IPS DF 19.7 (cell line): ENCODE data around the gene SFRP2.

Experiments
- DNase-seq: peaks from one replicate; pipeline ENCODE4 v3.0.0-alpha.2; 2013; ENCODE audit warnings: low read depth, low spot score

Gene SFRP2, protein sequence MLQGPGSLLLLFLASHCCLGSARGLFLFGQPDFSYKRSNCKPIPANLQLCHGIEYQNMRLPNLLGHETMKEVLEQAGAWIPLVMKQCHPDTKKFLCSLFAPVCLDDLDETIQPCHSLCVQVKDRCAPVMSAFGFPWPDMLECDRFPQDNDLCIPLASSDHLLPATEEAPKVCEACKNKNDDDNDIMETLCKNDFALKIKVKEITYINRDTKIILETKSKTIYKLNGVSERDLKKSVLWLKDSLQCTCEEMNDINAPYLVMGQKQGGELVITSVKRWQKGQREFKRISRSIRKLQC

DNA sequence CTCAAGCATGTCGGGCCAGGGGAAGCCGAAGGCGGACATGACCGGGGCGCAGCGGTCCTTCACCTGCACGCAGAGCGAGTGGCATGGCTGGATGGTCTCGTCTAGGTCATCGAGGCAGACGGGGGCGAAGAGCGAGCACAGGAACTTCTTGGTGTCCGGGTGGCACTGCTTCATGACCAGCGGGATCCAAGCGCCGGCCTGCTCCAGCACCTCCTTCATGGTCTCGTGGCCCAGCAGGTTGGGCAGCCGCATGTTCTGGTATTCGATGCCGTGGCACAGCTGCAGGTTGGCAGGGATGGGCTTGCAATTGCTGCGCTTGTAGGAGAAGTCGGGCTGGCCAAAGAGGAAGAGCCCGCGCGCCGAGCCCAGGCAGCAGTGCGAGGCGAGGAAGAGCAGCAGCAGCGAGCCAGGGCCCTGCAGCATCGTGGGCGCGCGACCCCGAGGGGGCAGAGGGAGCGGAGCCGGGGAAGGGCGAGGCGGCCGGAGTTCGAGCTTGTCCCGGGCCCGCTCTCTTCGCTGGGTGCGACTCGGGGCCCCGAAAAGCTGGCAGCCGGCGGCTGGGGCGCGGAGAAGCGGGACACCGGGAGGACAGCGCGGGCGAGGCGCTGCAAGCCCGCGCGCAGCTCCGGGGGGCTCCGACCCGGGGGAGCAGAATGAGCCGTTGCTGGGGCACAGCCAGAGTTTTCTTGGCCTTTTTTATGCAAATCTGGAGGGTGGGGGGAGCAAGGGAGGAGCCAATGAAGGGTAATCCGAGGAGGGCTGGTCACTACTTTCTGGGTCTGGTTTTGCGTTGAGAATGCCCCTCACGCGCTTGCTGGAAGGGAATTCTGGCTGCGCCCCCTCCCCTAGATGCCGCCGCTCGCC is at the start of gene SFRP2:
Gene SFRP2 (minus strand): TSS at position 671 of the 864 bp plus-strand sequence. CDS start 248 bp downstream, at position 423.
- DNase-seq, result peak; percentile 86

DNA sequence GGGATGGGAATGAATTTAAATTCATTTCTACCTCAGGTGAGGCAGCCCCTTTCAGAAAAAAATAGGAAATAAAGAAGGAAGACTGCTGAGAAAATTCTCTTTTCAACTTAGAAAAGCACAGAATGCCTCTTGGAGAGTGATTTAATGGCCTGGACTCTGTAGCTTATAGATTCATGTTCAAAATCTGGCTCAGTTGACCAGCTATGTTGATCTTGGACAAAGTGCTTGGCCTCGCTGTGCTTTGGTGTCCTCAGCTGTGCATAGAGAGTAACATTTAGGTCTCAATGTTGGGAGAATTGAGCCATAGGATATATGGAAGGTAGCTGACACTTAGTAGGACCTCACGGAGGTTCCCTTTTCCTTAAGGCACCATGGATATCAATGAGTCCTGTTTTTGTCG is 49.7 kb upstream of the SFRP2 start:
- DNase-seq, result no peak

- no peak for DNase-seq
Measured at GRCh38 chr4:153834901-153835300, 46.0 kb upstream of the SFRP2 start.

DNA sequence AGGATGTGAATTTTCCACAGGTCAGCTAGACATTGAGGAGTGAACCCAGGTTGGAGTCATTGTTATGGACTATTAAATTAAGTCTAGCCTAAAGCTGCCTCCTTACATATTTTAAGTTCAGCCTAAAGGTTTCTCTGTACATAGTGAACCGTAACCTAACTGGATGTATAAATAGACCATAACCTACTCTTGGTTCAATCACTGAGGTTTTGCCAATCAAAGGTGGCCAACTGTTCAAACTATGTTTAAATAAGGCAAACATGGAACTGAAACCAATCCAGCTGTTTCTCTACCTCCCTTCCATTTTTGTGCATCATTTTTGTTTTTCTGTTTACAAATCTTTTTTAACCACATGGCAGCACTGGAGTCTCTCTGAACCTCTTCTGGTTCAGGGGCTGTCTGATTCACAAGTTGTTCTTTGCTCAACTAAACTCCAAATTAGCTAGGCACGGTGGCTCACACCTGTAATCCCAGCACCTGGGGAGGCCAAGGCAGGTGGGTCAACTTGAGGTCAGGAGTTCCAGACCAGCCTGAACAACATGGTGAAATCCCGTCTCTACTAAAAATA is 43.9 kb upstream of the SFRP2 start:
- DNase-seq, result no peak

GRCh38 chr4:153832054-153832453 is 43.2 kb upstream of the SFRP2 start:
- no peak for DNase-seq

GRCh38 chr4:153831245-153831644 is 42.4 kb upstream of the SFRP2 start:
- DNase-seq, result no peak

GRCh38 chr4:153825691-153826090 is 36.8 kb upstream of the SFRP2 start:
- no peak for DNase-seq

DNA sequence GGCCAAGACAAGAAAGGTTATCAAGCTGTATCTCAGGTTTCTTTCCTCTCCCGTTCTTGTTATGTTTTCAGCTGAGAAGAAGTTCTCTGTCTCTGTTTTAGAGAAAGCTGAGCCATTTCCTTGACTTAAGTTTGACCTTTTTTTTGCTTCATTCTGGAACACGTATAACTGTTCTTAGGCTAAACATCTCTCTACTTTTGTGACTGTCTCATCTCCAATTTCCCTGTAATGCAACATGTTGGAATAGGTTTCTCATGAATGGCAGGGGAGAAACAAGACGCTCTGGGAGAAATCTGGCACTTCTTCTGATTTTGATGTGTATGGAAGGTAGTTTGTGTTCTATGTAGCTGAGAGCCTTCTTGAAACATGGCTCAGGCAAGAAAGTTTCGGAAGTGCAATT is 36.2 kb upstream of the SFRP2 start:
- no peak for DNase-seq

- DNase-seq, result no peak
Measured at GRCh38 chr4:153824501-153824900, 35.6 kb upstream of the SFRP2 start.

- no peak for DNase-seq
Measured at GRCh38 chr4:153823483-153823882, 34.6 kb upstream of the SFRP2 start.

GRCh38 chr4:153822316-153822715 is 33.4 kb upstream of the SFRP2 start:
- no peak for DNase-seq

DNA sequence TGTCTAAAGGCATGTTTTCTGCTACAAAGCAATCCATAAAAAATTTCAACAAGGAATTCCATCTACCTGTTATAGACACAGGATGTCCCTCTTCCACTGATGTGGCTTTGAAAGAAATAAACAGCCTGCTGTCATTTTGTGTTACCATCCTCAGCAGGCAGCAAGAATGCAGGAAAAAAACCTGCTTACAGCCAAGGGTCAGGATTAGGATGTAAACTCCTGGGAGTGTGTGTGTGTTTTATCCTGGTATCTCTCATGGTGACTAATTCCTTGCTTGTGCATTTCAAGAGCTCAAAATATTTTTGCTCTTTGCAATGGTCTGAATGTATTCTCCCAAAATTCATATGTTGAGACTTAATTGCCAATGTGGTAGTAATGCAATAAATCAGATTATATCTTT is 28.6 kb upstream of the SFRP2 start:
- DNase-seq, result no peak

DNA sequence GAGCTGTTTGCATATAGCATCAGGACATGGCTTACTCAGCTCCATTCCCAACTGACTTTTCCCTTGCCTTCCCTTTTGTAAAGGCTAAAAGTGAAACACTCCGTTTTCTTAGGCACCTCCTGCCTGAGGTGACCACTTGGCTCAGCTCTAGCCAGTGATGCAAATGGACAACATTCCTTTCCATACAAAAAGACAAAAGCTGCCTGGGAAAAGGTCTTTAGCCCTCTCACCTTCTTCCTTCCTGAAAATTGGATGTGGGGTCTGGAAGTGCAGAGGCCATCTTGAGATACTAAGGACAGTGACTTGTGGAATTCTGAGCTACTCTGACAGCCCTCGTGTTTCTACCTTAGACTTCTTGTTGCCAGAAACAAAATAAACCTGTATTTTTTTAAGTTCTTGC is 27.7 kb upstream of the SFRP2 start:
- DNase-seq, result peak; percentile 71

DNA sequence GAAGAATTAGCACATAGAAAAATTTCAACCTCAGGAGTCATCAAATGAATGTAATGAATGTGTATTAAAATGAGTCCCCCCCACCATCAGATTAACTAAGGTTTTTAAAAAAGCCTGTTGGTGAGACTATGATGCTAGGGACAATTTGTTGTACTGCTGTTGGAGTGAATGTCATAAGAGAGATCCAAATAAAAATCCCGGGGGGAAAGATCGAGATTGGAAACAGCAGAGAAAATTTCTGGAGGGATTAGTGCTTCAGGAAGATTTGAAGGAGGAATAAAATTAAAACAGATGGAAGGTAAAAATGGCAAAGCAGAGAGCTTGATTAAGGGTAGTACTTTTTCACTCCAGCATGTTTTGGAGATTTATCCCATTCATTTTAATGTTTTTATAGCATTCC is 25.9 kb upstream of the SFRP2 start:
- DNase-seq, result no peak

- DNase-seq, result no peak
Measured at GRCh38 chr4:153809916-153810810, 21.3 kb upstream of the SFRP2 start.

GRCh38 chr4:153809307-153809706 is 20.4 kb upstream of the SFRP2 start:
- no peak for DNase-seq

DNA sequence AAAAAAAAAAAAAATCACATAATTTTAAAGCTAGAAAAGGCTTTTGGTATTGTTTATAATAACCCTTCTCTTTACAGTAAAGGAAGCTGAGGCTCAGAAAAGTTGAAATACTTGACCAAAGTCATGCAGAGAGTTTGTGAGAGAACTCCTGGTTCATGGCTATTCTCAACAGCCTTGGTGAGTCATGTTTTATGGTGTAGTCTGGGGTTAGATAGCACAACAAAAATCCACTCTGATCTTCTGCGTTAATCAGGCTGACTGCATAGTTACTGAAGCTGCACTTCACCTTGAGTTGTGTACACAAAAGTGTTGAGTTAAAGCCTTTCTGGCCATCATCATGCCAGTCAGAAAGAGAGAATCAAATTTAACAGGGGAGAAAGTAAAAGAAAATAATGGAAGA is 19.3 kb upstream of the SFRP2 start:
- no peak for DNase-seq

DNA sequence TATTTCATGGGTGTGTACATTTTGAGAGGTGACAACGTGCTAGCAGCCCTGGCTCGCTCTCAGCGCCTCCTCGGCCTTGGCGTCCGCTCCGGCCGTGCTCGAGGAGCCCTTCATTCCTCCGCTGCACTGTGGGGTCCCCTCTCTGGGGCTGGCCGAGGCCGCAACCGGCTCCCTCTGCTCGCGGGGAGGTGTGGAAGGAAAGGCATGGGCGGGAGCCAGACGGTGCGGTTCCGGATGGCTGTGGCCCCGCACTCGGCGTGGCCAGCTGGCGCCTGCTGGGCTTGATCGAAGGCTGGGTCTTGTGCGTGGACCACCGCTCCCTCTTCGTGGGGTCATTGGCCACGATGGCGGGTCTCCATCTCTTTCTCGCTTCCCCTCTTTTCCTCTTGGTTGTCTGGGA is 17.2 kb upstream of the SFRP2 start:
- no peak for DNase-seq

- DNase-seq, result no peak
Measured at GRCh38 chr4:153804722-153805121, 15.8 kb upstream of the SFRP2 start.

DNA sequence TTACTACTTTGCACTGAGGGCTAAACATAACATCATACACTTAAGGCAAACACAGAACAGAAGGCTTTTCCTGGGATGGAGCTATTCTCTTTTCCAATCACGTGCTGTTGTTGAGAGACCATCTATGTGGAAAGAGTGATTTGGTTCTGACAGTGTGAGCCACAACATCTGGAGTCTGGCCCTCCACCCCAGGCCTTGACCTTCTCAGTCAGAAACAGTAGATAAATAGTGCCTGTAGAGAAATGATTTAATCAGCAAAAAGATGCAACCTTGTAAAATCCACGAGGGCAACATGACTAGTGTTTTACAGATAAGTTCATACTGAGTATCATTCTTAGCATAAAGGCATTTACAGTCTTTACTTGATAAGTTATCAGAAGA is 10.8 kb upstream of the SFRP2 start:
- DNase-seq, result no peak

- DNase-seq, result no peak
Measured at GRCh38 chr4:153798901-153799693, 10.2 kb upstream of the SFRP2 start.
